HG02981 (cell line): ENCODE measurements around the gene MUC6.

Source experiments
- ATAC-seq: cut with Tn5 transposase; IDR thresholded peaks from one replicate; pipeline ENCODE4 v1.9.1; 2021; ENCODE audit warnings: mild to moderate bottlenecking, moderate library complexity; ENCODE audit not compliant: unreplicated experiment

MUC6 gene

GRCh38 chr11:971092-971690 lies 65.3 kb downstream of the MUC6 start:
- no peak for ATAC-seq

GRCh38 chr11:970319-970871 lies 66.1 kb downstream of the MUC6 start:
- ATAC-seq, result no peak

- ATAC-seq, result no peak
Observed at GRCh38 chr11:969651-970205, 66.8 kb downstream of the MUC6 start.

- ATAC-seq, result no peak
Observed at GRCh38 chr11:968822-969221, 67.7 kb downstream of the MUC6 start.

GRCh38 chr11:967995-968751 lies 68.3 kb downstream of the MUC6 start:
- no peak for ATAC-seq

- ATAC-seq, result no peak
Observed at GRCh38 chr11:965206-965775, 71.2 kb downstream of the MUC6 start.

- ATAC-seq, result no peak
Observed at GRCh38 chr11:963852-964251, 72.7 kb downstream of the MUC6 start.
